Stimulated activated CD8-positive, alpha-beta memory T cell treated with anti-CD3 and anti-CD28 coated beads, Interleukin-4, amount 100 ng/mL, for 48 hours (primary cell): ENCODE measurements around the gene ADAMTSL3.
"Not testable (repeated sequence)": the region's sequence is repeated elsewhere in the genome, so short reads cannot be mapped to it uniquely, and the experiment has no call there.

Experiments
- DNase-seq: peaks from one replicate; pipeline ENCODE4 v3.0.0-alpha.2; 2020

ADAMTSL3 gene

GRCh38 chr15:83928392-83928734 lies 274.4 kb downstream of the ADAMTSL3 start:
- DNase-seq: no peak

- no peak for DNase-seq
These were observed 275.0 kb downstream of the ADAMTSL3 start for GRCh38 chr15:83928878-83929418.

GRCh38 chr15:83929619-83930018 lies 275.7 kb downstream of the ADAMTSL3 start:
- no peak for DNase-seq

- no peak for DNase-seq
These were observed 276.7 kb downstream of the ADAMTSL3 start for GRCh38 chr15:83930392-83931212.

- DNase-seq: no peak
These were observed 281.9 kb downstream of the ADAMTSL3 start for GRCh38 chr15:83935774-83936173.

GRCh38 chr15:83940136-83940535 lies 286.2 kb downstream of the ADAMTSL3 start:
- no peak for DNase-seq

GRCh38 chr15:83943043-83943442 lies 289.1 kb downstream of the ADAMTSL3 start:
- no peak for DNase-seq

GRCh38 chr15:83943849-83944404 lies 290.0 kb downstream of the ADAMTSL3 start:
- DNase-seq: no peak

GRCh38 chr15:83947156-83947555 lies 293.2 kb downstream of the ADAMTSL3 start:
- no peak for DNase-seq

- no peak for DNase-seq
These were observed 300.6 kb downstream of the ADAMTSL3 start for GRCh38 chr15:83954506-83954905.

GRCh38 chr15:83955806-83956265 lies 301.9 kb downstream of the ADAMTSL3 start:
- no peak for DNase-seq

- DNase-seq: no peak
These were observed 303.0 kb downstream of the ADAMTSL3 start for GRCh38 chr15:83956887-83957286.

- no peak for DNase-seq
These were observed 305.6 kb downstream of the ADAMTSL3 start for GRCh38 chr15:83959477-83959876.

- no peak for DNase-seq
These were observed 306.4 kb downstream of the ADAMTSL3 start for GRCh38 chr15:83960192-83960829.

GRCh38 chr15:83961311-83961710 lies 307.4 kb downstream of the ADAMTSL3 start:
- no peak for DNase-seq

GRCh38 chr15:83964967-83965366 lies 311.0 kb downstream of the ADAMTSL3 start:
- DNase-seq: not testable (repeated sequence)

GRCh38 chr15:83970295-83970890 lies 316.5 kb downstream of the ADAMTSL3 start:
- no peak for DNase-seq

- DNase-seq: no peak
These were observed 318.1 kb downstream of the ADAMTSL3 start for GRCh38 chr15:83971992-83972391.

- DNase-seq: peak; percentile 26
These were observed 319.9 kb downstream of the ADAMTSL3 start for GRCh38 chr15:83973816-83974215.

GRCh38 chr15:83977992-83978391 lies 324.1 kb downstream of the ADAMTSL3 start:
- no peak for DNase-seq

GRCh38 chr15:83978588-83978987 lies 324.7 kb downstream of the ADAMTSL3 start:
- DNase-seq: no peak

GRCh38 chr15:83980637-83981036 lies 326.7 kb downstream of the ADAMTSL3 start:
- no peak for DNase-seq

- DNase-seq: no peak
These were observed 328.8 kb downstream of the ADAMTSL3 start for GRCh38 chr15:83982748-83983147.
